Fibroblast of skin of scalp (primary cell): Measurements from ENCODE around the gene FHAD1.

Source experiments
- DNase-seq: peaks from one replicate; pipeline ENCODE4 v3.0.0-alpha.2; 2013

FHAD1 gene

GRCh38 chr1:15405106-15405850, 158.3 kb downstream of the FHAD1 start:
- no peak for DNase-seq

- peak; percentile 76 for DNase-seq
These were observed 159.9 kb downstream of the FHAD1 start for GRCh38 chr1:15406614-15407559.

GRCh38 chr1:15407580-15407979, 160.6 kb downstream of the FHAD1 start:
- no peak for DNase-seq

GRCh38 chr1:15408890-15409387, 161.9 kb downstream of the FHAD1 start:
- no peak for DNase-seq

GRCh38 chr1:15409388-15410222, 162.6 kb downstream of the FHAD1 start, which contains the start of gene EFHD2:
Gene EFHD2 (plus strand): TSS chr1:15409888. CDS start chr1:15409972, 84 bp downstream.
- peak; percentile 75 for DNase-seq

- no peak for DNase-seq
These were observed 163.3 kb downstream of the FHAD1 start for GRCh38 chr1:15410223-15410883.

GRCh38 chr1:15410884-15411245, 163.8 kb downstream of the FHAD1 start:
- no peak for DNase-seq

GRCh38 chr1:15411593-15412137, 164.6 kb downstream of the FHAD1 start:
- DNase-seq, result no peak

- DNase-seq, result no peak
These were observed 165.3 kb downstream of the FHAD1 start for GRCh38 chr1:15412175-15412800.

GRCh38 chr1:15412843-15413242, 165.8 kb downstream of the FHAD1 start:
- DNase-seq, result no peak

GRCh38 chr1:15413563-15414444, 166.8 kb downstream of the FHAD1 start:
- DNase-seq, result no peak

- no peak for DNase-seq
These were observed 167.5 kb downstream of the FHAD1 start for GRCh38 chr1:15414445-15414983.

- DNase-seq, result peak; percentile 52
These were observed 170.3 kb downstream of the FHAD1 start for GRCh38 chr1:15417059-15417934.

- peak; percentile 19 for DNase-seq
These were observed 171.9 kb downstream of the FHAD1 start for GRCh38 chr1:15418806-15419515.

- DNase-seq, result no peak
These were observed 173.9 kb downstream of the FHAD1 start for GRCh38 chr1:15420853-15421465.

- no peak for DNase-seq
These were observed 175.8 kb downstream of the FHAD1 start for GRCh38 chr1:15422871-15423270.

- DNase-seq, result no peak
These were observed 176.5 kb downstream of the FHAD1 start for GRCh38 chr1:15423355-15424077.
